Posterior vena cava (tissue), 2 donors: ENCODE measurements around the gene INPP5J. TPM values are rescaled to one million over a fixed set of nuclear protein-coding genes. Genes with fewer than 3 reads are reported as not detected.
A peak's percentile ranks its signal among the peaks of the same experiment; 100 is the strongest.
"Not testable (repeated sequence)": the region's sequence is repeated elsewhere in the genome, so short reads cannot be mapped to it uniquely, and the experiment has no call there.

ENCODE experiments used
- DNase-seq: peaks from one replicate; pipeline ENCODE4 v3.0.0-alpha.2; 2020; ENCODE audit warnings: low spot score
- intact Hi-C, 2 donors: fragments of 100-400 bp; cut with DNase I; formaldehyde crosslinking; loops; one replicate each; pipeline versions ENCODE4 v1.14.1 to v1.14.2; 2022 to 2023
- long read RNA-seq, 2 donors: library from polyadenylated mRNA; unstranded; transcript quantifications; one replicate each; pipeline ENCODE4 v2.0.0, GENCODE V29; 2020 to 2021
- total RNA-seq, 2 donors: library from RNA; stranded (reverse); fragmentation: NEBNext Ultra II Directional; extraction: Animal tissue kit (Norgen Biotek cat#: 25700); gene quantifications; one replicate each; pipeline ENCODE4 v1.2.1, GENCODE V29; 2021
- donor health status: DM: yes; HTN: yes; CAD: no.
- donor health status: DM: yes; HTN: yes; CAD: no.

INPP5J gene
- under 1 TPM; 0.52 to 0.74 TPM for total RNA-seq
- long read RNA-seq, donor 1, result 0 reads
- long read RNA-seq, donor 2, result 0 reads

- intact Hi-C loops, result loop anchor here in 1 of 2 donors (10.0 kb wide), 1 partner anchor 358 kb away; no protein-coding TSS in a partner anchor
- DNase-seq, result peak; percentile 57
These were observed at the start of gene INPP5J for GRCh38 chr22:31122532-31123291. Gene INPP5J, plus strand, starts transcription at chr22:31122966. Its CDS starts 49 bp downstream, at chr22:31123015.

GRCh38 chr22:31073125-31073524 is 49.6 kb upstream of the INPP5J start:
- DNase-seq, intact Hi-C loops: not testable (repeated sequence)

GRCh38 chr22:31073545-31074145 is 49.1 kb upstream of the INPP5J start:
- DNase-seq, intact Hi-C loops: not testable (repeated sequence)

- DNase-seq, result peak; percentile 98
- intact Hi-C loops, result no loop called here
These were observed 46.8 kb upstream of the INPP5J start for GRCh38 chr22:31075961-31076360.

GRCh38 chr22:31077681-31078080 is 45.1 kb upstream of the INPP5J start:
- DNase-seq, result no peak
- intact Hi-C loops, result no loop called here

- intact Hi-C loops, DNase-seq: not testable (repeated sequence)
These were observed 44.4 kb upstream of the INPP5J start for GRCh38 chr22:31078389-31078788.

GRCh38 chr22:31079095-31079642 is 43.6 kb upstream of the INPP5J start:
- no peak for DNase-seq
- intact Hi-C loops, result no loop called here

GRCh38 chr22:31080164-31080847 is 42.5 kb upstream of the INPP5J start:
- intact Hi-C loops, result loop anchor here (2.0 to 5.0 kb wide), 3 partner anchors 43 to 113 kb away; partner anchors contain the start of genes MORC2 (in 2 of the 2) and TUG1 (in 2 of the 2)

GRCh38 chr22:31080848-31081649 is 41.7 kb upstream of the INPP5J start, which contains the start of gene SMTN:
Gene SMTN, plus strand, starts transcription at chr22:31081318. Its CDS starts 1,941 bp downstream, at chr22:31083259.
- intact Hi-C loops, result loop anchor here (2.0 to 5.0 kb wide), 3 partner anchors 44 to 114 kb away; partner anchors contain the start of genes MORC2 (in 2 of the 2) and TUG1 (in 2 of the 2)
- DNase-seq, result peak; percentile 97

More at GRCh38 chr22:31080164-31080847, 42.5 kb upstream of the INPP5J start:
- no peak for DNase-seq

GRCh38 chr22:31081963-31082605 is 40.7 kb upstream of the INPP5J start:
- intact Hi-C loops, result loop anchor here (2.0 to 5.0 kb wide), 4 partner anchors 45 to 115 kb away; partner anchors contain the start of genes MORC2 (in 2 of the 2) and TUG1 (in 2 of the 2)
- no peak for DNase-seq

- intact Hi-C loops, result loop anchor here (2.0 to 5.0 kb wide), 3 partner anchors 45 to 115 kb away; partner anchors contain the start of genes MORC2 (in 1 of the 2) and TUG1 (in 1 of the 2)
- DNase-seq, result peak; percentile 89
These were observed 40.0 kb upstream of the INPP5J start for GRCh38 chr22:31082606-31083376.

- no peak for DNase-seq
- intact Hi-C loops, result loop anchor here (2.0 to 5.0 kb wide), 3 partner anchors 46 to 116 kb away; partner anchors contain the start of genes MORC2 (in 1 of the 2) and TUG1 (in 1 of the 2)
These were observed 39.4 kb upstream of the INPP5J start for GRCh38 chr22:31083377-31083768.

GRCh38 chr22:31083923-31084810 is 38.6 kb upstream of the INPP5J start:
- intact Hi-C loops, result loop anchor here (2.0 to 5.0 kb wide), 4 partner anchors 47 to 137 kb away; partner anchors contain the start of genes MORC2 (in 1 of the 2) and TUG1 (in 1 of the 2)
- no peak for DNase-seq

GRCh38 chr22:31084811-31085492 is 37.8 kb upstream of the INPP5J start:
- intact Hi-C loops, result loop anchor here (2.0 to 5.0 kb wide), 4 partner anchors 48 to 138 kb away; partner anchors contain the start of genes MORC2 (in 1 of the 2) and TUG1 (in 1 of the 2)
- peak; percentile 97 for DNase-seq

GRCh38 chr22:31085493-31085824 is 37.3 kb upstream of the INPP5J start:
- no peak for DNase-seq

More at GRCh38 chr22:31085493-31085824, 37.3 kb upstream of the INPP5J start:
- intact Hi-C loops, result loop anchor here (2.0 to 5.0 kb wide), 2 partner anchors 138 to 139 kb away; no protein-coding TSS in a partner anchor
